H9 (cell line): ENCODE measurements around the gene GCNT3. TPM values are rescaled to one million over a fixed set of nuclear protein-coding genes. Genes with fewer than 3 reads are reported as not detected.

Source experiments
- DNase-seq: peaks from one replicate; pipeline ENCODE4 v3.0.0-alpha.2; 2017
- H2AFZ ChIP-seq: one replicate; pipeline ENCODE4 v1.6.1; 2013; ENCODE audit warnings: mild to moderate bottlenecking, low read length, control low read depth, moderate library complexity
- H2AK5ac ChIP-seq: 2 replicates; pipeline ENCODE4 v1.6.1; 2013; ENCODE audit warnings: low read length, control low read depth, mixed read lengths; ENCODE audit not compliant: insufficient read length
- H2BK120ac ChIP-seq: one replicate; pipeline ENCODE4 v1.6.1; 2013; ENCODE audit warnings: low read depth, mild to moderate bottlenecking, low read length, control low read depth, inconsistent platforms; ENCODE audit not compliant: poor library complexity, severe bottlenecking
- H2BK12ac ChIP-seq: 2 replicates; pipeline ENCODE4 v1.6.1; 2013; ENCODE audit warnings: low read length, control low read depth, mixed read lengths, low read depth; ENCODE audit not compliant: insufficient read length
- H2BK15ac ChIP-seq: 2 replicates; pipeline ENCODE4 v1.6.1; 2013; ENCODE audit warnings: low read depth, low read length, control low read depth
- H2BK20ac ChIP-seq: one replicate; pipeline ENCODE4 v1.6.1; 2013; ENCODE audit warnings: low read depth, mild to moderate bottlenecking, low read length, control low read depth, inconsistent platforms; ENCODE audit not compliant: poor library complexity, severe bottlenecking
- H2BK5ac ChIP-seq: 2 replicates; pipeline ENCODE4 v1.6.1; 2013; ENCODE audit warnings: low read length, control low read depth, mixed read lengths; ENCODE audit not compliant: insufficient read length
- H3K14ac ChIP-seq: 2 replicates; pipeline ENCODE4 v1.6.1; 2013; ENCODE audit warnings: low read length, control low read depth; ENCODE audit not compliant: insufficient read depth
- H3K18ac ChIP-seq: 2 replicates; pipeline ENCODE4 v1.6.1; 2013; ENCODE audit warnings: low read depth, mild to moderate bottlenecking, mixed read lengths, low read length, control low read depth; ENCODE audit not compliant: insufficient read length
- H3K23ac ChIP-seq: 2 replicates; pipeline ENCODE4 v1.6.1; 2013; ENCODE audit warnings: low read length, control low read depth, mixed read lengths, low read depth; ENCODE audit not compliant: insufficient read length
- H3K23me2 ChIP-seq: 2 replicates; pipeline ENCODE4 v1.6.1; 2013; ENCODE audit warnings: low read depth, mild to moderate bottlenecking, mixed read lengths, low read length, control low read depth; ENCODE audit not compliant: insufficient read length, poor library complexity, severe bottlenecking
- H3K27ac ChIP-seq: 2 replicates; pipeline ENCODE4 v1.5.1; 2013; ENCODE audit warnings: low read length, control low read depth, mixed read lengths, low read depth; ENCODE audit not compliant: insufficient read length
- H3K27me3 ChIP-seq: 2 replicates; pipeline ENCODE4 v1.6.1; 2013; ENCODE audit warnings: low read length, control low read depth, inconsistent platforms; ENCODE audit not compliant: insufficient read depth
- H3K4ac ChIP-seq: 2 replicates; pipeline ENCODE4 v1.6.1; 2013; ENCODE audit warnings: low read depth, mild to moderate bottlenecking, control low read depth, inconsistent platforms, low read length, moderate library complexity
- H3K4me1 ChIP-seq: 2 replicates; pipeline ENCODE4 v1.6.1; 2013; ENCODE audit warnings: low read length, control low read depth, inconsistent platforms; ENCODE audit not compliant: insufficient read depth
- H3K4me2 ChIP-seq: 2 replicates; pipeline ENCODE4 v1.6.1; 2013; ENCODE audit warnings: low read length, control low read depth, mixed read lengths; ENCODE audit not compliant: insufficient read length, insufficient read depth
- H3K56ac ChIP-seq: 2 replicates; pipeline ENCODE4 v1.6.1; 2013; ENCODE audit warnings: low read depth, mild to moderate bottlenecking, mixed read lengths, low read length, control low read depth; ENCODE audit not compliant: insufficient read length
- H3K79me1 ChIP-seq: 2 replicates; pipeline ENCODE4 v1.6.1; 2013; ENCODE audit warnings: low read depth, mild to moderate bottlenecking, moderate library complexity, low read length, control low read depth, inconsistent platforms; ENCODE audit not compliant: insufficient read depth, poor library complexity, severe bottlenecking
- H3K79me2 ChIP-seq: 2 replicates; pipeline ENCODE4 v1.6.1; 2013; ENCODE audit warnings: low read length, control low read depth, inconsistent platforms; ENCODE audit not compliant: insufficient read depth
- H3K9ac ChIP-seq: 2 replicates; pipeline ENCODE4 v1.6.1; 2013; ENCODE audit warnings: low read length, control low read depth, mixed read lengths; ENCODE audit not compliant: insufficient read length; ENCODE audit errors: extremely low read depth
- H3K9me3 ChIP-seq: one replicate; pipeline ENCODE4 v1.6.1; 2013; ENCODE audit warnings: low read depth, low read length, inconsistent platforms; ENCODE audit not compliant: control insufficient read depth
- H3T11ph ChIP-seq: one replicate; pipeline ENCODE4 v1.6.1; 2013; ENCODE audit warnings: mild to moderate bottlenecking, low read length, control low read depth, inconsistent platforms
- H4K20me1 ChIP-seq: one replicate; pipeline ENCODE4 v1.6.1; 2013; ENCODE audit not compliant: control insufficient read depth, insufficient read length, insufficient read depth
- H4K5ac ChIP-seq: 2 replicates; pipeline ENCODE4 v1.6.1; 2013; ENCODE audit warnings: low read depth, mild to moderate bottlenecking, mixed read lengths, low read length, control low read depth; ENCODE audit not compliant: insufficient read length
- H4K8ac ChIP-seq: replicated peaks from 2 replicates; pipeline ENCODE4 v1.6.1; 2013; ENCODE audit warnings: low read length, control low read depth, mixed read lengths, low read depth; ENCODE audit not compliant: insufficient read length
- H4K91ac ChIP-seq: 2 replicates; pipeline ENCODE4 v1.6.1; 2013; ENCODE audit warnings: low read depth, mild to moderate bottlenecking, moderate library complexity, mixed read lengths, low read length, control low read depth; ENCODE audit not compliant: insufficient read length
- H3K27ac Mint-ChIP-seq, 3 experiments: 2 replicates in 2 of 3; 3 replicates in 1 of 3; pipeline ENCODE4 v1.8.0; 2020 to 2021; ENCODE audit warnings: mixed read lengths in 3 of 3, mild to moderate bottlenecking in 1 of 3, moderate library complexity in 1 of 3
- H3K27me3 Mint-ChIP-seq: 2 replicates; pipeline ENCODE4 v1.8.0; 2021; ENCODE audit warnings: low read depth, mild to moderate bottlenecking, moderate library complexity, mixed read lengths
- H3K36me3 Mint-ChIP-seq, 3 experiments: 2 replicates in 2 of 3; 3 replicates in 1 of 3; pipeline ENCODE4 v1.8.0; 2020 to 2021; ENCODE audit warnings: low read depth in 3 of 3, mixed read lengths in 3 of 3; ENCODE audit not compliant: insufficient read depth in 1 of 3
- H3K4me1 Mint-ChIP-seq, 2 experiments: 2 replicates each; pipeline ENCODE4 v1.8.0; 2020; ENCODE audit warnings: mixed read lengths in 2 of 2
- H3K4me3 Mint-ChIP-seq, 2 experiments: 2 replicates in 1 of 2; 3 replicates in 1 of 2; pipeline ENCODE4 v1.8.0; 2020 to 2021; ENCODE audit warnings: mild to moderate bottlenecking in 2 of 2, mixed read lengths in 2 of 2, moderate library complexity in 1 of 2
- H3K9me3 Mint-ChIP-seq, 2 experiments: 2 replicates in 1 of 2; 3 replicates in 1 of 2; pipeline ENCODE4 v1.8.0; 2020; ENCODE audit warnings: mild to moderate bottlenecking in 2 of 2, mixed read lengths in 2 of 2, moderate library complexity in 1 of 2
- CTCF ChIP-seq: fragments of 200-600 bp; sonication (generic); conservative IDR thresholded peaks from 3 replicates; pipeline ENCODE4 v1.8.0; 2021; ENCODE audit warnings: antibody characterized with exemption, mild to moderate bottlenecking
- WGBS: extraction: QIAGEN DNeasy Blood & Tissue Kit; methylation state at CpG from one replicate; pipeline ENCODE4 v1.1.7; 2013; ENCODE audit warnings: missing lambda C conversion rate, low lambda C conversion rate, mixed read lengths; ENCODE audit not compliant: insufficient read length; ENCODE audit errors: extremely low coverage; 5-methylcytosine and 5-hydroxymethylcytosine counted together
- total RNA-seq: library from RNA; stranded (reverse); gene quantifications from 2 replicates; pipeline ENCODE4 v1.2.1, GENCODE V29; 2021

The GCNT3 gene
- total RNA-seq, 1 experiment from 2014 or later, result not detected

GRCh38 chr15:59570315-59570714, 41.3 kb upstream of the GCNT3 start:
- Histone ChIP-seq H3T11ph (no peak overlapping the region), H3K56ac (no peak overlapping the region), H4K91ac (no peak overlapping the region), H3K27ac (no peak overlapping the region), H2AFZ (no peak overlapping the region), H2BK5ac (no peak overlapping the region), H4K5ac (no peak overlapping the region), H2BK15ac (no peak overlapping the region), H3K9me3 (no peaks in the 10 kb centered on the region), H3K4ac (no peak overlapping the region), H3K79me2 (no peaks in the 10 kb centered on the region), H2BK20ac (no peak overlapping the region), H3K23ac (no peak overlapping the region), H2BK120ac (no peak overlapping the region), H3K23me2 (no peaks in the 10 kb centered on the region), H4K8ac (no peak overlapping the region), H2BK12ac (no peak overlapping the region), H3K4me1 (no peaks in the 10 kb centered on the region), H3K14ac (no peak overlapping the region), H3K79me1 (no peaks in the 10 kb centered on the region), H3K9ac (no peak overlapping the region), H3K4me2 (no peak overlapping the region), H4K20me1 (no peaks in the 10 kb centered on the region), H3K18ac (no peak overlapping the region), H3K27me3 (no peaks in the 10 kb centered on the region), H2AK5ac (no peak overlapping the region)
- no peak overlapping the region for H3K27ac Mint-ChIP-seq
- no peaks in the 10 kb centered on the region; a peak in 1 of 7 replicates for H3K36me3 Mint-ChIP-seq
- no peak for DNase-seq
- H3K4me3 Mint-ChIP-seq, result no peak overlapping the region
- no peak for TF ChIP-seq CTCF
- H3K9me3 Mint-ChIP-seq, result peaks cover 5 to 6% of the 10 kb centered on the region in 2 experiments
- peaks cover 1% of the 10 kb centered on the region; the same call in 1 of the 2 replicates for H3K27me3 Mint-ChIP-seq
- peaks cover 5 to 10% of the 10 kb centered on the region in 2 experiments for H3K4me1 Mint-ChIP-seq
- no CpG with 5 or more reads among the region's 3 CpGs for WGBS
